ENCODE results near the gene OR14A2.

DNA sequence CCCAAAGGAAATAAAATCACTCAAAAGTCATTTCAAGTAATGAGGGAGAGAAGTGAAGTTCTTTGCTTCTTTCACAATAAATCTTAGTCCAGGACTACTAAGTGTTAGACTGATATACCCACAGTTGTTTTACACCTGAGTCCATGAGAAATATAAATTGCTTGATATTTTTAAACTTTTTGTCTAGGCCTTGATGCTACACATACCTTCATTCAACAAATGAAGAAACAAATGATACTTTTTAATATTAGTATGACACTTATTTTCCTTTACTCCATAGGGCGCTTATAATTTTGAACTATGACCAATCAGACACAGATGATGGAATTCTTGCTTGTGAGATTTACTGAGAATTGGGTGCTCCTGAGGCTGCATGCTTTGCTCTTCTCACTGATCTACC lies 9.6 kb downstream of the OR14A2 start, which contains the start of gene OR14K1:
- TF ChIP-seq POLR2A (IDR thresholded peaks at IDR 0.05) = no peak
- TF ChIP-seq POLR2AphosphoS5 (IDR thresholded peaks at IDR 0.05) = no peak
